H1 (cell line): ENCODE data around the gene TRAF4. TPM values are rescaled to one million over a fixed set of nuclear protein-coding genes. Genes with fewer than 3 reads are reported as not detected.

Experiments
- CTCF ChIA-PET: fragments of 300-600 bp; sonication (Branson Sonifier 250); formaldehyde crosslinking; loops from one replicate; lab custom pipeline; 2021; ENCODE audit not compliant: partially characterized antibody; lab: Charles Lee
- POLR2A ChIA-PET: fragments of 300-600 bp; sonication (Branson Sonifier 250); formaldehyde crosslinking; loops from one replicate; lab custom pipeline; 2021; ENCODE audit warnings: inconsistent platforms; ENCODE audit not compliant: partially characterized antibody; lab: Charles Lee
- DNase-seq, 2 experiments: peaks; one replicate each; pipeline versions ENCODE4 v3.0.0 to v3.0.0-alpha.2; 2010 to 2022; ENCODE audit warnings: low spot score in 2 of 2, low read depth in 1 of 2, mixed read lengths in 1 of 2
- FAIRE-seq: peaks from 2 replicates; lab custom pipeline; 2011; peaks lifted over from hg19 to GRCh38; lab: Jason Lieb, UNC
- H2AFZ ChIP-seq: 2 replicates; pipeline ENCODE4 v1.8.1; 2012; ENCODE audit warnings: low read length, inconsistent platforms
- H2AK5ac ChIP-seq: 2 replicates; pipeline ENCODE4 v1.6.1; 2013; ENCODE audit warnings: low read depth, low read length
- H2BK120ac ChIP-seq: replicated peaks from 2 replicates; pipeline ENCODE3; 2013; ENCODE audit warnings: low read depth, low read length, inconsistent platforms
- H2BK12ac ChIP-seq: 2 replicates; pipeline ENCODE4 v1.6.1; 2013; ENCODE audit warnings: low read depth, low read length
- H2BK15ac ChIP-seq: 2 replicates; pipeline ENCODE4 v1.6.1; 2013; ENCODE audit warnings: low read length
- H2BK20ac ChIP-seq: 2 replicates; pipeline ENCODE4 v1.6.1; 2013; ENCODE audit warnings: low read length
- H2BK5ac ChIP-seq: 2 replicates; pipeline ENCODE4 v1.6.1; 2013; ENCODE audit warnings: low read depth, low read length
- H3K14ac ChIP-seq: 2 replicates; pipeline ENCODE4 v1.6.1; 2013; ENCODE audit warnings: inconsistent platforms; ENCODE audit not compliant: insufficient read length
- H3K18ac ChIP-seq: 2 replicates; pipeline ENCODE4 v1.6.1; 2013; ENCODE audit warnings: low read length; ENCODE audit errors: extremely low read depth
- H3K23ac ChIP-seq: 2 replicates; pipeline ENCODE4 v1.6.1; 2013; ENCODE audit warnings: inconsistent platforms; ENCODE audit not compliant: insufficient read length
- H3K23me2 ChIP-seq: 2 replicates; pipeline ENCODE4 v1.6.1; 2013; ENCODE audit warnings: low read depth, low read length
- H3K27ac ChIP-seq: 2 replicates; pipeline ENCODE4 v1.6.1; 2011; ENCODE audit warnings: low read depth, low read length, inconsistent platforms
- H3K27me3 ChIP-seq, 4 experiments: replicated peaks in 1 of 4; 1 replicate in 1 of 4; 2 replicates in 3 of 4; pipeline versions ENCODE4 v1.6.1 to v1.8.1; 2011 to 2013; ENCODE audit warnings: low read length in 3 of 4, mild to moderate bottlenecking in 3 of 4, inconsistent platforms in 2 of 4, mixed read lengths in 2 of 4, moderate library complexity in 1 of 4; ENCODE audit not compliant: control insufficient read depth in 3 of 4, insufficient read depth in 3 of 4; ENCODE audit errors: extremely low read depth in 1 of 4
- H3K36me3 ChIP-seq, 4 experiments: 2 replicates each; pipeline versions ENCODE4 v1.6.1 to v1.8.1; 2011 to 2013; ENCODE audit warnings: mild to moderate bottlenecking in 4 of 4, low read length in 3 of 4, moderate library complexity in 2 of 4, control low read depth in 1 of 4, inconsistent platforms in 1 of 4; ENCODE audit not compliant: insufficient read depth in 4 of 4, control insufficient read depth in 2 of 4
- H3K4ac ChIP-seq: replicated peaks from 2 replicates; pipeline ENCODE3; 2013; ENCODE audit warnings: low read length, low read depth, mixed read lengths, inconsistent platforms; ENCODE audit not compliant: insufficient read length
- H3K4me1 ChIP-seq, 4 experiments: replicated peaks in 1 of 4; 1 replicate in 1 of 4; 2 replicates in 3 of 4; pipeline versions ENCODE4 v1.6.1 to v1.8.1; 2011 to 2013; ENCODE audit warnings: low read length in 3 of 4, inconsistent platforms in 2 of 4, mixed read lengths in 1 of 4; ENCODE audit not compliant: insufficient read depth in 4 of 4, control insufficient read depth in 3 of 4
- H3K4me2 ChIP-seq, 2 experiments: 2 replicates each; pipeline versions ENCODE4 v1.6.1 to v1.8.1; 2011 to 2013; ENCODE audit warnings: low read depth in 2 of 2, low read length in 2 of 2, control low read depth in 1 of 2, inconsistent platforms in 1 of 2, mild to moderate bottlenecking in 1 of 2; ENCODE audit not compliant: insufficient read depth in 1 of 2
- H3K4me3 ChIP-seq, 4 experiments: fragments of 200-600, 300-600 bp in 1 of 4; sonication (generic), shearing (Covaris generic), sonication (Bioruptor Twin) in 1 of 4; 2 replicates each; pipeline versions ENCODE4 v1.5.1 to v1.8.1; 2011 to 2016; ENCODE audit warnings: low read length in 4 of 4, low read depth in 3 of 4, control low read depth in 2 of 4, inconsistent platforms in 2 of 4, mild to moderate bottlenecking in 2 of 4, mixed read lengths in 1 of 4, moderate library complexity in 1 of 4; ENCODE audit not compliant: insufficient read depth in 2 of 4; ENCODE audit errors: extremely low read depth in 1 of 4
- H3K56ac ChIP-seq: replicated peaks from 2 replicates; pipeline ENCODE3; 2013; ENCODE audit warnings: low read depth, mild to moderate bottlenecking, mixed read lengths, low read length, inconsistent platforms; ENCODE audit not compliant: insufficient read length
- H3K79me1 ChIP-seq: 2 replicates; pipeline ENCODE4 v1.6.1; 2013; ENCODE audit warnings: low read depth, low read length, control low read depth
- H3K79me2 ChIP-seq, 2 experiments: 2 replicates each; pipeline versions ENCODE4 v1.6.1 to v1.8.1; 2012 to 2013; ENCODE audit warnings: low read length in 2 of 2, mild to moderate bottlenecking in 2 of 2, inconsistent platforms in 1 of 2; ENCODE audit not compliant: insufficient read depth in 2 of 2, control insufficient read depth in 1 of 2
- H3K9ac ChIP-seq, 4 experiments: replicated peaks in 1 of 4; 1 replicate in 1 of 4; 2 replicates in 3 of 4; pipeline versions ENCODE4 v1.6.1 to v1.8.1; 2011 to 2013; ENCODE audit warnings: low read depth in 3 of 4, low read length in 3 of 4, control low read depth in 2 of 4, mild to moderate bottlenecking in 2 of 4, moderate library complexity in 2 of 4, inconsistent platforms in 1 of 4; ENCODE audit errors: extremely low read depth in 1 of 4
- H3K9me3 ChIP-seq, 2 experiments: 2 replicates each; pipeline versions ENCODE4 v1.6.1 to v1.8.1; 2012 to 2013; ENCODE audit warnings: mild to moderate bottlenecking in 2 of 2, moderate library complexity in 2 of 2, control low read depth in 1 of 2, inconsistent platforms in 1 of 2, low read depth in 1 of 2, low read length in 1 of 2, mixed read lengths in 1 of 2; ENCODE audit not compliant: insufficient read depth in 2 of 2
- H4K20me1 ChIP-seq, 2 experiments: replicated peaks in 1 of 2; 2 replicates each; pipeline versions ENCODE3 to v1.8.1; 2011 to 2013; ENCODE audit warnings: inconsistent platforms in 2 of 2, low read length in 2 of 2, mild to moderate bottlenecking in 1 of 2; ENCODE audit not compliant: insufficient read depth in 2 of 2, control insufficient read depth in 1 of 2
- H4K5ac ChIP-seq: 2 replicates; pipeline ENCODE4 v1.6.1; 2013; ENCODE audit warnings: low read length, low read depth, mixed read lengths, inconsistent platforms; ENCODE audit not compliant: insufficient read length
- H4K8ac ChIP-seq: 2 replicates; pipeline ENCODE4 v1.8.0; 2013; ENCODE audit warnings: mild to moderate bottlenecking, moderate library complexity, low read length, inconsistent platforms; ENCODE audit not compliant: insufficient read depth; ENCODE audit errors: extremely low read depth
- H4K91ac ChIP-seq: replicated peaks from 2 replicates; pipeline ENCODE3; 2013; ENCODE audit warnings: low read length, mixed read lengths, inconsistent platforms; ENCODE audit not compliant: insufficient read length
- ASH2L ChIP-seq: fragments of 200-600, 300-600 bp; sonication (generic); IDR thresholded peaks from one replicate; pipeline ENCODE4 v1.7.1; 2017; ENCODE audit warnings: low read length
- GTF2F1 ChIP-seq: IDR thresholded peaks from 2 replicates; pipeline ENCODE4 v1.6.1; 2012; ENCODE audit warnings: low read depth, low read length, improper control_type of control experiment, borderline replicate concordance
- HDAC2 ChIP-seq, 2 experiments: fragments of 300-600 bp in 1 of 2; sonication (generic) in 1 of 2; IDR thresholded peaks; 2 replicates each; pipeline ENCODE4 v1.6.1; 2011 to 2012; ENCODE audit warnings: low read depth in 2 of 2, low read length in 2 of 2, mild to moderate bottlenecking in 2 of 2, moderate library complexity in 2 of 2, borderline replicate concordance in 1 of 2, inconsistent platforms in 1 of 2
- KDM1A ChIP-seq: fragments of 200-600, 300-600 bp; sonication (generic); IDR thresholded peaks from 2 replicates; pipeline ENCODE4 v1.7.1; 2016; ENCODE audit warnings: mild to moderate bottlenecking, low read length, borderline replicate concordance
- MAX ChIP-seq: IDR thresholded peaks from 2 replicates; pipeline ENCODE4 v1.6.1; 2012; ENCODE audit warnings: inconsistent platforms
- POLR2A ChIP-seq, 2 experiments: IDR thresholded peaks; 1 replicate in 1 of 2; 2 replicates in 1 of 2; pipeline ENCODE4 v1.6.1; 2011; ENCODE audit warnings: low read depth in 2 of 2, low read length in 2 of 2, mild to moderate bottlenecking in 2 of 2; ENCODE audit errors: control extremely low read depth in 1 of 2
- POLR2AphosphoS5 ChIP-seq: IDR thresholded peaks from 2 replicates; pipeline ENCODE4 v1.6.1; 2011; ENCODE audit warnings: low read depth, low read length
- RBBP5 ChIP-seq: IDR thresholded peaks from 2 replicates; pipeline ENCODE4 v1.7.1; 2012; ENCODE audit warnings: low read depth, mild to moderate bottlenecking, inconsistent platforms, low read length, moderate library complexity, borderline replicate concordance
- SP1 ChIP-seq: IDR thresholded peaks from 2 replicates; pipeline ENCODE4 v1.6.1; 2011; ENCODE audit warnings: low read depth, low read length
- SRF ChIP-seq: IDR thresholded peaks from 2 replicates; pipeline ENCODE4 v1.6.1; 2011; ENCODE audit warnings: mild to moderate bottlenecking, low read depth, low read length, moderate library complexity
- TAF7 ChIP-seq: optimal IDR thresholded peaks from 2 replicates; pipeline ENCODE3; 2011; ENCODE audit warnings: low read depth, mild to moderate bottlenecking, inconsistent platforms, low read length, moderate library complexity, borderline replicate concordance
- YY1 ChIP-seq: IDR thresholded peaks from 2 replicates; pipeline ENCODE4 v1.6.1; 2011; ENCODE audit warnings: low read depth, mild to moderate bottlenecking, low read length
- WGBS, 2 experiments: shearing (Covaris generic) in 1 of 2; methylation state at CpG; one replicate each; pipeline versions ENCODE4 v1.1.6 to v1.1.7; 2013 to 2015; ENCODE audit warnings: low lambda C conversion rate in 2 of 2, mixed read lengths in 2 of 2, inconsistent platforms in 1 of 2, low coverage in 1 of 2, missing lambda C conversion rate in 1 of 2; ENCODE audit not compliant: insufficient replicate concordance in 2 of 2, insufficient coverage in 1 of 2, insufficient read length in 1 of 2; ENCODE audit errors: extremely low coverage in 1 of 2, missing lambda C conversion rate in 1 of 2; 5-methylcytosine and 5-hydroxymethylcytosine counted together
- polyA plus RNA-seq, 7 experiments: library from polyadenylated mRNA; depleted of rRNA in 3 of 7; stranded (reverse) in 5 of 7; unstranded in 2 of 7; fragments of >200 nt in 5 of 7; fragments of 200-250 nt in 2 of 7; gene quantifications; 1 replicate in 5 of 7; 2 replicates in 1 of 7; 4 replicates in 1 of 7; pipeline versions ENCODE4 v1.2.1 to v1.2.3, GENCODE V29; 2011 to 2013; ENCODE audit warnings: missing spikeins in 2 of 7, mixed read lengths in 2 of 7
- total RNA-seq: library from RNA; stranded (reverse); fragmentation: NEBNext Ultra II Directional; extraction: Animal tissue kit (Norgen Biotek cat#: 25700); gene quantifications from 2 replicates; pipeline ENCODE4 v1.2.1, GENCODE V29; 2021

TRAF4 gene
- total and polyA plus RNA-seq, 2 of the 8 experiments (the other 6 are each of a cell fraction or from before 2014, with no cell fraction given) = 167 to 170 TPM

- H3K27me3 ChIP-seq = no peaks in the 10 kb centered on the region
- peak overlapping the region in 3 of 4 experiments; percentile 97 to 99 (median 98); a peak in 6 of 8 replicates for H3K4me3 ChIP-seq
- peaks cover 30 to 49% (median 33%) of the 10 kb centered on the region in 4 experiments for H3K36me3 ChIP-seq
- peak overlapping the region; percentile 52; the same call in 1 of the 2 replicates for H2BK12ac ChIP-seq
- peak overlapping the region; percentile 92 to 93 for H3K4me2 ChIP-seq
- CTCF ChIA-PET = interaction anchor here (0.9 to 11.7 kb wide), 7 partner anchors 16 to 163 kb away, joined by 3 to 316 read pairs (median 3); partner anchors contain the start of genes FLOT2, NEK8, RPL23A and TLCD1
- peaks cover 30 to 34% of the 10 kb centered on the region in 2 experiments for H4K20me1 ChIP-seq
- no peak overlapping the region for H3K56ac ChIP-seq
- peaks cover 14% of the 10 kb centered on the region for H3K79me1 ChIP-seq
- no peak overlapping the region for H3K14ac ChIP-seq
- no peak overlapping the region for H2BK20ac ChIP-seq
- peak overlapping the region; percentile 31; the same call in 1 of the 2 replicates for H2BK15ac ChIP-seq
- POLR2A ChIA-PET = interaction anchor here (0.8 to 15.3 kb wide), 15 partner anchors 8 to 166 kb away, joined by 3 to 813 read pairs (median 5); partner anchors contain the start of genes FLOT2, NEK8, PROCA1 and RAB34
- no peak overlapping the region for H2AFZ ChIP-seq
- H4K8ac ChIP-seq = peak overlapping the region; percentile 58; the same call in 1 of the 2 replicates
- peak overlapping the region; percentile 98 for H3K27ac ChIP-seq
- no peak overlapping the region for H2BK120ac ChIP-seq
- FAIRE-seq (no peak), DNase-seq (peak in 1 of 2 experiments; percentile 72)
- H3K4ac ChIP-seq = no peak overlapping the region
- peaks cover 23% of the 10 kb centered on the region for H3K23me2 ChIP-seq
- no peak overlapping the region for H4K5ac ChIP-seq
- H3K4me1 ChIP-seq = peaks cover 0 to 30% (median 25%) of the 10 kb centered on the region in 4 experiments; a peak in 6 of 7 replicates
- no peak overlapping the region for H3K23ac ChIP-seq
- peak overlapping the region; percentile 93 for H2AK5ac ChIP-seq
- peak overlapping the region; percentile 99 for H2BK5ac ChIP-seq
- peak overlapping the region in 2 of 4 experiments; percentile 48 to 98; a peak in 4 of 7 replicates for H3K9ac ChIP-seq
- no peak overlapping the region for H4K91ac ChIP-seq
- H3K18ac ChIP-seq = peak overlapping the region; percentile 76; the same call in 1 of the 2 replicates
- H3K79me2 ChIP-seq = peaks cover 19 to 44% of the 10 kb centered on the region in 2 experiments
- 57% methylated on average over 5 of the region's 5 CpGs; no CpG with 5 or more reads in 1 of the 2 experiments for WGBS, 2 experiments
- no peaks in the 10 kb centered on the region for H3K9me3 ChIP-seq
- peak; percentile 65; the same call in 1 of the 2 replicates for TF ChIP-seq POLR2AphosphoS5
- no peak for TF ChIP-seq MAX
- no peak for TF ChIP-seq TAF7
- peak; percentile 75 for TF ChIP-seq ASH2L
- no peak for TF ChIP-seq YY1
- TF ChIP-seq RBBP5 = peak; percentile 89; the same call in 1 of the 2 replicates
- TF ChIP-seq KDM1A = 0 out of 2 replicates have a peak, but pooled peaks have one; percentile 20
- peak in 1 of 2 experiments; percentile 63; a peak in 2 of 3 replicates for TF ChIP-seq POLR2A (IDR thresholded peaks at IDR 0.05; ENCODE audit: control extremely low read depth in 1 of 2, low read depth in 2 of 2, low read length in 2 of 2)
- no peak for TF ChIP-seq HDAC2 (IDR thresholded peaks at IDR 0.05; ENCODE audit: borderline replicate concordance in 1 of 2, low read depth in 2 of 2, low read length in 2 of 2)
- TF ChIP-seq GTF2F1 = 0 out of 2 replicates have a peak, but pooled peaks have one; percentile 19
- TF ChIP-seq SRF = no peak
- TF ChIP-seq SP1 = no peak
These were observed 2.8 kb downstream of the TRAF4 start for GRCh38 chr17:28746611-28747050.
